SK-N-MC (cell line): ENCODE measurements around the gene DHCR7.

Source experiments
- EZH2 ChIP-seq: fragments of 200-600 bp; sonication (generic); IDR thresholded peaks from one replicate; pipeline ENCODE4 v1.6.1; 2017; ENCODE audit warnings: antibody characterized with exemption
- POLR2AphosphoS5 ChIP-seq: IDR thresholded peaks from 2 replicates; pipeline ENCODE4 v1.6.1; 2012; ENCODE audit warnings: mild to moderate bottlenecking, low read depth, low read length, borderline replicate concordance

GRCh38 chr11:71429701-71430100 is 18.5 kb downstream of the DHCR7 start:
- TF ChIP-seq EZH2, result no peak
- no peak for TF ChIP-seq POLR2AphosphoS5
